VCaP (cell line): ENCODE measurements around the gene ZDHHC14.
A peak's percentile ranks its signal among the peaks of the same experiment; 100 is the strongest.

Source experiments
- H3K27ac ChIP-seq: fragments of 450-650 bp; 2 replicates; pipeline ENCODE4 v1.5.1; 2017
- TF ChIP-seq, protein P1 (sequence below): fragments of 450-650 bp; conservative IDR thresholded peaks from 2 replicates; pipeline ENCODE4 v1.5.1; 2017; ENCODE audit warnings: mild to moderate bottlenecking, moderate library complexity

ZDHHC14 gene

DNA sequence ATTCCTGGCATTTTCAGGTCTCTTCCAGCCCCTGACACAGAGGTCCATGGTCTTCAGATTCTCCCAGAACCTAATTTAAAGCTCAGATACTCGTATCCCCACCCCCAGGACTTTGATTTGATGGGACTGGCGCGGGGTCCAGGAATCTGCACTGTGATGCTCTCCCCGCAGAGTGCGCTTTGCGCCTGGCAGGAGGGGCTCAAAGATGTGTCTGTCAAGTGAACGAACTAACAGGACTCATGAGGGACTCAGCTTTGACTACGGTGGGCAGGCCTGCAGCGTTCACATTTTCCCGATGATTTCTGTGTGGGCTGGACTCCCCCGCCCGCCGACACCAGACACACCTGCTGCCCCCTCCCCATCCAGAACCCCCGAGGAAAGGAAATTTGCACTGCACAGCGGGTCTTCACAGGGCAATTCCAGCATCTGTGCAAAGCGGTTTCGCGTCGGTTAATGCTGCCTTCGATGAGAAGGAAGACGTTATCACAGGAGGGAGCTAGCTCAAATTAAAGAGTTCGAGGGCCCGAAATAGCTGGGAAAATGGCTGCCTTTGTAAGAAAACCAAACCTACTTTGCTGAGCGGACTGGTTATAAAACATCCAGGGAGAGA is 90.2 kb downstream of the ZDHHC14 start:
- no peak overlapping the region for H3K27ac ChIP-seq
- TF ChIP-seq, protein P1, sequence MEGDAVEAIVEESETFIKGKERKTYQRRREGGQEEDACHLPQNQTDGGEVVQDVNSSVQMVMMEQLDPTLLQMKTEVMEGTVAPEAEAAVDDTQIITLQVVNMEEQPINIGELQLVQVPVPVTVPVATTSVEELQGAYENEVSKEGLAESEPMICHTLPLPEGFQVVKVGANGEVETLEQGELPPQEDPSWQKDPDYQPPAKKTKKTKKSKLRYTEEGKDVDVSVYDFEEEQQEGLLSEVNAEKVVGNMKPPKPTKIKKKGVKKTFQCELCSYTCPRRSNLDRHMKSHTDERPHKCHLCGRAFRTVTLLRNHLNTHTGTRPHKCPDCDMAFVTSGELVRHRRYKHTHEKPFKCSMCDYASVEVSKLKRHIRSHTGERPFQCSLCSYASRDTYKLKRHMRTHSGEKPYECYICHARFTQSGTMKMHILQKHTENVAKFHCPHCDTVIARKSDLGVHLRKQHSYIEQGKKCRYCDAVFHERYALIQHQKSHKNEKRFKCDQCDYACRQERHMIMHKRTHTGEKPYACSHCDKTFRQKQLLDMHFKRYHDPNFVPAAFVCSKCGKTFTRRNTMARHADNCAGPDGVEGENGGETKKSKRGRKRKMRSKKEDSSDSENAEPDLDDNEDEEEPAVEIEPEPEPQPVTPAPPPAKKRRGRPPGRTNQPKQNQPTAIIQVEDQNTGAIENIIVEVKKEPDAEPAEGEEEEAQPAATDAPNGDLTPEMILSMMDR = no peak

DNA sequence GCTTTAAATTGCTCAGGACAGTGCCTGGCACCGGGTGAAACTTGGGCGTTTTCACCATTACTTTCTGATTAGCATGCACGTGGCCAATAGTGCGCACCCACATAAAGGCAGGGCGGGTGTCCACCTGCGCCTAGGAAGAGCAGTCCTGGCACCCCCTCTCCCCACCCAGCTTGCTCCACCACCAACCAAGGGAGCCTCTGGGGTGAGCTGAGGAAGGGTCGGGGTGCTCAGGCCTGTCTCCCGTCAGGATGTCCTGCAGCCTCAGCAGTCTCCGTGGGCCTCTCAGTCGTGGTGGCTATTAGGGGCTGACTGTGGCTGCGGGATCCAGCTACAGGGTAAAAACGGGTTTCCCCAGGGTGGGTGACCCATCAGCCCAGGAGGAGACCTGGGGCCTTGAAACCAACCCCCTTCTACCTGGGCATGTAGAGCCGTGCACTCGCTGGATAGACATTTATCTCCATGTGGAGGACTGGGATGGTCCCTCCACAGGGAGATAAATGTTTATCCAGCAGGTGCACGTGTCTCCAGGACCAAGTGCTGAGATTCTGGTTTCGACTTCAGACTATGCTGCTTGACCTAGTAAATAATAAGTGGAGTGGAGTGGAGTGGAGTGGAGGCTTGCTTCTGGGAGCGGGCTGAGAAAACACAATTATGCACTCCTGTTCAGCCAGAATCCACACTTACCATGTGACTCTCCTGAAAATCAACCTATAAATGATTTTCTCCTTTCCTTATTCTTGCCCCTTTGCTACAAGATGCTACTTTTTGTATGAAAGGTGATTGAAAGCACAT is 91.1 kb downstream of the ZDHHC14 start:
- TF ChIP-seq, protein P1 = no peak
- H3K27ac ChIP-seq = no peak overlapping the region

DNA sequence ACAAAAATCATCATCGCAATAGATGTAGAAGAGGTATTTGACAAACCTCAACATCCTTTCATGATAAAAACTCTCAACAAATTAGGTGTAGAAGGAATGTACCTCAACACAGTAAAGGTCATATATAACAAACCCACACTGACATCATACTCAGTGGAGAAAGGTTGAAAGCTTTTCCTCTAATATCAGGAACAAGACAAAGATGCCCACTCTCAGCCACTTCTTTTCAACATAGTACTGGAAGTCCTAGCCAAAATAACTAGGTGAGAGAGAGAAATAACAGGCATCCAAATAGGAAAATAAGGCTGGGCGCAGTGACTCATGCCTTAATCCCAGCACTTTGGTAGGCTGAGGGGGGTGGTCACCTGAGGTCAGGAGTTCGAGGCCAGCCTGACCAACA is 95.8 kb downstream of the ZDHHC14 start:
- no peak overlapping the region for H3K27ac ChIP-seq
- TF ChIP-seq, protein P1 = no peak

DNA sequence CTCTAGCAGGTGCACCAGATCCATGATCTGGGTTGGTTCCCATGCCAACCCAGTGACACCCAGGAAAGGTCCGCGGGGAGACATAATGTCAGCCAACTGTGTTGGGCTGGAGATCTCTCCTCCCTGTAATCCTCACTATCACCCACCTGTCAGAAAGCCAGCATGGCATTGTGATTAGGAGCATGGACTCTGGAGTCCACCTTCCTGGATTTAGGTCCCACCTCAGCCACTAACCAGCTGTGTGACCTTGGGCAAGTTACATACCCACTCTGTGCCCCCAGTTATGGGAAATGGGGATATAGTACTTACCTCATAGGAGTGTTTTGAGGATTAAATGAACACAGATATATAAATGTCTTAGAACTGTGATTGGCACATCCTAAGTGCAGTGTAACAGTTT is 97.9 kb downstream of the ZDHHC14 start:
- peak overlapping the region; percentile 38; the same call in 1 of the 2 replicates for H3K27ac ChIP-seq
- TF ChIP-seq, protein P1 = no peak

DNA sequence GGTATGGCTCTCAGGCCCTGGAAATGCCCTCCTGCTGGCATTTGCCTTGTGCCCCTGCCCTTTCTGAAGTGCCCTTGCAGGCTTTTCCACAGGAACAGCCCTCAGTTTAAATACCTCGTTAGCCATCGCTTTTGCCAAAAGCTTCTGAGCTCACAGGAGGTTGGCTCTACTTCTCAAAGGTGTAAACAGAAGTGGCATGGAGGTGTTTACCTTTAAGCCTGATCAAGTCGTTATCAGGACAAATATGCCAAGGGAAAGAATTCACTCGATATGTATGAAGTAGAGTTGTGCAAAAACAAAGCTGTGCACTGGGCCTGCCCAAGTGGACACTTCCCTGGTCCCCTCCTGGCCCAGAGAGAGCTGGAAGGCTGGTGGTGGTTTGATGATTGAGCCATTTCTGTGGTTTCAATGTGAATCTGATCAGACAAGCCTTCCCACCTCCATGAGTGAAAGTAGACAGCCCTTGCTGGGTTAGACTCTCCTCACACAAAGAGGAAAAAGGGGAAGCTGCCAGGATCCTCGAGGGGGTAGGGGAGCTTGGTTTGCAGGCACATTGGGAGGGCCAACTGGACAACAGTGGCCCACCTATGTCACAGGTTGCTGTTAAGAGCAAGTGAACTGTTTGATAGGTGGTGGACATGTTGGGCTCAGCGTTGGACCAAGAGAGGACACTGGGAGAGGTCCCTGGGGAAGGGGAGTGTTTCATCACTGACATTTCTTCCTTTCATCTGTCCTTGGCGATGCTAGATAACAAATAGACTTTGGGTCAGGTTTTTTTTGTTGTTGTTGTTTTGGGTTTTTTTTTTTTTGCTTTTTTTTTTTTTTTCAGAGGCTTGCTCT is 98.7 kb downstream of the ZDHHC14 start:
- H3K27ac ChIP-seq = peak overlapping the region; percentile 38; the same call in 1 of the 2 replicates
- TF ChIP-seq, protein P1 = no peak

DNA sequence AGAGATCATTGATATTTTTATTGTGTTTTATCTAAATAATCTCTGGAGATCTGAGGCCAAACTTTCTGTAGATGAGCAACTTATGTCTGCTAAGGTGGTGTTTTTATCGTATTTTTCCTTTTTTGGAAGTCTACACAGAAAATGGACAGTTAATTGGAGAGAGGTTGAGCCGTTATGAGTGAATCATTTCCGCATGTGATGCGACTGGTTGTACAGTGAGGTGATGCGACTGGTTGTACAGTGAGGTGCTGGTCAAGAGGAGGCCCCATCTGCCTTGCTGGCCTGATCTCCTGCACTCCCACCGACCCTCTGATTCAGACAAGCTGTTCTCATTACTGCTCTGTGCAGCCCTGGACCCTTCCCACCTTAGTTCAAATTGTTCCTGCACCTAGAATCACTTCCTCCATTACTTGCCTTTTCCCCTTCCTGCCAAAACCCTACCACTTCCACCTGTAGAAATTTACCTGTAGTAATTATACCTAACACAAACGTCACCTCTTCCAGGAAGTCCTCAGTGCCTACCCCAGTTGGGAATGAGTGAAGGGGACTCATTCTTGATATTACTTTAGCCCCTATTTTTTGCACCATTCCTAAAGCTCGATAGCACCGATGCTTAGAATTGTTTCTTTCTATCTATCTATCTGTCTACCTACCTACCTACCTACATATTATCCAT is 100.3 kb downstream of the ZDHHC14 start:
- TF ChIP-seq, protein P1 = no peak
- no peak overlapping the region for H3K27ac ChIP-seq
